Epithelial cell of prostate (primary cell): Measurements from ENCODE around the gene SELENOO.
"Not testable (repeated sequence)": the region's sequence is repeated elsewhere in the genome, so short reads cannot be mapped to it uniquely, and the experiment has no call there.

Source experiments
- DNase-seq: peaks from one replicate; pipeline ENCODE4 v3.0.0-alpha.2; 2011; ENCODE audit warnings: low read depth, low spot score
- H3K27ac ChIP-seq: fragments of 450-650 bp; 2 replicates; pipeline ENCODE4 v1.5.1; 2017; ENCODE audit warnings: mild to moderate bottlenecking

The SELENOO gene

GRCh38 chr22:50200461-50201190 is at the start of gene SELENOO:
SELENOO (plus strand) TSS chr22:50201011; CDS start chr22:50201037, 26 bp downstream.
- H3K27ac ChIP-seq: peak within 1 kb of the TSS; percentile 45
- peak; percentile 29 for DNase-seq

GRCh38 chr22:50151571-50152537 is 49.0 kb upstream of the SELENOO start:
- no peak for DNase-seq
- H3K27ac ChIP-seq: no peak overlapping the region

GRCh38 chr22:50153056-50153755 is 47.6 kb upstream of the SELENOO start:
- no peak for DNase-seq
- no peak overlapping the region for H3K27ac ChIP-seq

- H3K27ac ChIP-seq: no peak overlapping the region
- DNase-seq: no peak
Observed at GRCh38 chr22:50153756-50154140, 47.1 kb upstream of the SELENOO start.

GRCh38 chr22:50157709-50158375 is 43.0 kb upstream of the SELENOO start:
- peak; percentile 18 for DNase-seq
- H3K27ac ChIP-seq: peak overlapping the region; percentile 4

- no peak for DNase-seq
- H3K27ac ChIP-seq: no peak overlapping the region
Observed at GRCh38 chr22:50160947-50161346, 39.9 kb upstream of the SELENOO start.

GRCh38 chr22:50161508-50162390 is 39.1 kb upstream of the SELENOO start:
- no peak overlapping the region for H3K27ac ChIP-seq
- DNase-seq: no peak

GRCh38 chr22:50162391-50162956 is 38.3 kb upstream of the SELENOO start:
- H3K27ac ChIP-seq: no peak overlapping the region
- no peak for DNase-seq

- no peak overlapping the region for H3K27ac ChIP-seq
- no peak for DNase-seq
Observed at GRCh38 chr22:50165436-50166123, 35.2 kb upstream of the SELENOO start.

GRCh38 chr22:50167689-50168489 is 32.9 kb upstream of the SELENOO start:
- DNase-seq: no peak
- H3K27ac ChIP-seq: no peak overlapping the region

GRCh38 chr22:50168490-50169180 is 32.2 kb upstream of the SELENOO start:
- H3K27ac ChIP-seq, DNase-seq: not testable (repeated sequence)

GRCh38 chr22:50169181-50169759 is 31.5 kb upstream of the SELENOO start:
- no peak for DNase-seq
- no peak overlapping the region for H3K27ac ChIP-seq

- H3K27ac ChIP-seq: no peak overlapping the region
- DNase-seq: no peak
Observed at GRCh38 chr22:50169774-50170341, 31.0 kb upstream of the SELENOO start.

- DNase-seq: no peak
- no peak within 1 kb of the TSS for H3K27ac ChIP-seq
Observed at GRCh38 chr22:50170453-50171318, 30.1 kb upstream of the SELENOO start, which contains the start of gene PANX2. PANX2 (plus strand) TSS chr22:50170731; CDS start chr22:50170731, 0 bp downstream.

- H3K27ac ChIP-seq: no peak overlapping the region
- DNase-seq: no peak
Observed at GRCh38 chr22:50171319-50171964, 29.4 kb upstream of the SELENOO start.
